ENCODE measurements around the gene CYFIP1. TPM values are rescaled to one million over a fixed set of nuclear protein-coding genes. Genes with fewer than 3 reads are reported as not detected.

The CYFIP1 gene
- total and polyA plus RNA-seq, 2 of the 13 experiments (the other 11 are each of a cell fraction or from before 2014, with no cell fraction given) = 38.1 to 58.3 TPM

DNA sequence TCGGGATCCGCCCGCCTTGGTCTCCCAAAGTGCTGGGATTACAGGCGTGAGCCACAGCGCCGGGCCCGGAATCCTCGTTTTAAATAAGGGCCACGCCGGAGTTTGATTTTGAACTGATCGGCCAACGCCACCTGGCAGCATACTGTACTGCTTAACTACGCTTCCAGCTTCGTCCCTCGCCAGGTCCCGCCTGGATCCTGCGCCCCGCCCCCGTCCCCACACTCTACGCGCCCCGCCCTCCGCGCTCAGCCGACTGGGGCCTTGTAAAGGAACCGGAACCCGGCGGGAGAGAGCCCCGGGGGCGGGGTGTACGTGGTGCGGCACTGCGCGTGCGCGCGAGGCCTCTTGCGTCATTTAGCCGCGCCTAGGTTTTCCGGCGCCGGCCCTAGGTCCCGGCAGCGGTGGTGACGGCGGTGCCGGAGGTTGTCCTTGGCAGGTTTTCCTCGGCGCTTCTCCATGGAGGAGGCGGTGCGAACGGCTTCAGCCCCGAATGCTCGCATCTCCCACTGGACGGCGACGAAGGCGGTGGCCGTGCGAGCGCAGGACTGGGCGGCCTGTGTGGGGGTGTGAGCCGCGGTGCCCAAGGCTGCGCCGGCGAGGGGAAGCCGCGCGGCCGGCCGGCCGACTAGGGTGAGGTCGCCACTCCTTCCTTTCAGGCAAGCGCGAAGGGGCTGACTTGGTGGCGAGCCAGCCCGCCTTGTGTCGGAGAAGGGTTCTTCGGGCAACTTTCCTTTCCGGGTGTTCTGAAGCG lies 141.7 kb downstream of the CYFIP1 start, which contains the start of gene NIPA2 (continued):
- peak; percentile 95 for TF ChIP-seq RBFOX2 (IDR thresholded peaks at IDR 0.05; ENCODE audit: low read depth, low read length)
- TF ChIP-seq ZNF605 (CRISPR knock-in tag; IDR thresholded peaks at IDR 0.05) = no peak; the same call in 1 of the 2 replicates
- no peak for TF ChIP-seq ZNF543 (CRISPR knock-in tag; IDR thresholded peaks at IDR 0.05)
- no peak for TF ChIP-seq ZNF589 (CRISPR knock-in tag; conservative IDR thresholded peaks at IDR 0.05)
- no peak for TF ChIP-seq RFX1 (IDR thresholded peaks at IDR 0.05)
- no peak for TF ChIP-seq PHB2 (IDR thresholded peaks at IDR 0.05; ENCODE audit: partially characterized antibody)
- TF ChIP-seq ZNF564 (CRISPR knock-in tag; IDR thresholded peaks at IDR 0.05) = peak; percentile 65; the same call in 1 of the 2 replicates
- no peak for TF ChIP-seq HIVEP1 (CRISPR knock-in tag; IDR thresholded peaks at IDR 0.05)
- no peak for TF ChIP-seq FOSL2 (CRISPR knock-in tag; IDR thresholded peaks at IDR 0.05)
- 0 out of 2 replicates have a peak, but pooled peaks have one; percentile 10 for TF ChIP-seq ZXDC (CRISPR knock-in tag; IDR thresholded peaks at IDR 0.05)
- TF ChIP-seq ZNF260 (CRISPR knock-in tag; IDR thresholded peaks at IDR 0.05; ENCODE audit: borderline replicate concordance, low read depth) = no peak
- no peak for TF ChIP-seq PBX3 (CRISPR knock-in tag; IDR thresholded peaks at IDR 0.05; ENCODE audit: borderline replicate concordance)
- TF ChIP-seq KLF9 (CRISPR knock-in tag; IDR thresholded peaks at IDR 0.05; ENCODE audit: low read depth) = no peak
- no peak for TF ChIP-seq ZNF549 (CRISPR knock-in tag; IDR thresholded peaks at IDR 0.05)
- TF ChIP-seq SALL2 (CRISPR knock-in tag; IDR thresholded peaks at IDR 0.05) = no peak
- TF ChIP-seq ZHX2 (IDR thresholded peaks at IDR 0.05; ENCODE audit: low read depth) = peak; percentile 83
- no peak for TF ChIP-seq ZHX2 (CRISPR knock-in tag; IDR thresholded peaks at IDR 0.05; ENCODE audit: borderline replicate concordance)
- TF ChIP-seq PLRG1 (conservative IDR thresholded peaks at IDR 0.05) = no peak
